ENCODE data around the gene TRAPPC2.

TRAPPC2 gene

GRCh38 chrX:13716455-13716854 lies 18.0 kb downstream of the TRAPPC2 start:
- Histone ChIP-seq H3K4me1 (ENCODE audit: insufficient read depth, low read length, poor library complexity, severe bottlenecking) (peaks cover 13% of the 10 kb centered on the region), H4K20me1 (ENCODE audit: insufficient read depth, low read length, poor library complexity, severe bottlenecking) (peaks cover 2% of the 10 kb centered on the region), H3K79me2 (ENCODE audit: insufficient read depth, low read length) (peaks cover 26% of the 10 kb centered on the region), H3K9me3 (ENCODE audit: insufficient read depth, low read depth, low read length) (no peaks in the 10 kb centered on the region), H3K36me3 (ENCODE audit: insufficient read depth, low read length) (peaks cover 68% of the 10 kb centered on the region; the same call in 1 of the 2 replicates), H3K9ac (ENCODE audit: low read depth, low read length, poor library complexity, severe bottlenecking) (no peak overlapping the region), H2AFZ (ENCODE audit: low read length) (no peak overlapping the region), H3K4me2 (ENCODE audit: low read depth, low read length, poor library complexity, severe bottlenecking) (no peak overlapping the region), H3K27me3 (ENCODE audit: insufficient read depth, low read length, poor library complexity, severe bottlenecking) (no peaks in the 10 kb centered on the region), H3K4me3 (ENCODE audit: low read length, poor library complexity, severe bottlenecking) (no peak overlapping the region), H3F3A (ENCODE audit: low read depth) (no peaks in the 10 kb centered on the region), H3K9me2 (replicated peaks; ENCODE audit: low read depth, low read length) (no peaks in the 10 kb centered on the region)
- TF ChIP-seq EZH2phosphoT487 (IDR thresholded peaks at IDR 0.05; ENCODE audit: borderline replicate concordance) (no peak), CTCF (conservative IDR thresholded peaks at IDR 0.05; ENCODE audit: low read length) (no peak)

- Histone ChIP-seq H2AFZ (ENCODE audit: low read length) (no peak overlapping the region), H3K9me2 (replicated peaks; ENCODE audit: low read depth, low read length) (no peaks in the 10 kb centered on the region), H3K9me3 (ENCODE audit: insufficient read depth, low read depth, low read length) (no peaks in the 10 kb centered on the region), H3K27me3 (ENCODE audit: insufficient read depth, low read length, poor library complexity, severe bottlenecking) (no peaks in the 10 kb centered on the region), H3K79me2 (ENCODE audit: insufficient read depth, low read length) (peaks cover 6% of the 10 kb centered on the region; the same call in 1 of the 2 replicates), H3K4me2 (ENCODE audit: low read depth, low read length, poor library complexity, severe bottlenecking) (no peak overlapping the region), H3K4me3 (ENCODE audit: low read length, poor library complexity, severe bottlenecking) (no peak overlapping the region), H3K36me3 (ENCODE audit: insufficient read depth, low read length) (peaks cover 53% of the 10 kb centered on the region; the same call in 1 of the 2 replicates), H4K20me1 (ENCODE audit: insufficient read depth, low read length, poor library complexity, severe bottlenecking) (no peaks in the 10 kb centered on the region), H3K4me1 (ENCODE audit: insufficient read depth, low read length, poor library complexity, severe bottlenecking) (no peaks in the 10 kb centered on the region), H3K9ac (ENCODE audit: low read depth, low read length, poor library complexity, severe bottlenecking) (no peak overlapping the region), H3F3A (ENCODE audit: low read depth) (no peaks in the 10 kb centered on the region)
- no peak for TF ChIP-seq EZH2phosphoT487 (IDR thresholded peaks at IDR 0.05; ENCODE audit: borderline replicate concordance)
Measured at GRCh38 chrX:13711141-13711540, 23.3 kb downstream of the TRAPPC2 start.

GRCh38 chrX:13703589-13703988 lies 30.8 kb downstream of the TRAPPC2 start:
- H3K4me2 ChIP-seq (ENCODE audit: low read depth, low read length, poor library complexity, severe bottlenecking): no peak overlapping the region
- H3K9me2 ChIP-seq (replicated peaks; ENCODE audit: low read depth, low read length): no peaks in the 10 kb centered on the region

More at GRCh38 chrX:13703589-13703988, 30.8 kb downstream of the TRAPPC2 start:
- Histone ChIP-seq H2AFZ (ENCODE audit: low read length) (no peak overlapping the region), H3K9me3 (ENCODE audit: insufficient read depth, low read depth, low read length) (no peaks in the 10 kb centered on the region), H3K79me2 (ENCODE audit: insufficient read depth, low read length) (peaks cover 54% of the 10 kb centered on the region), H3K36me3 (ENCODE audit: insufficient read depth, low read length) (peaks cover 10% of the 10 kb centered on the region; the same call in 1 of the 2 replicates), H3K9ac (ENCODE audit: low read depth, low read length, poor library complexity, severe bottlenecking) (no peak overlapping the region), H3K27me3 (ENCODE audit: insufficient read depth, low read length, poor library complexity, severe bottlenecking) (no peaks in the 10 kb centered on the region), H4K20me1 (ENCODE audit: insufficient read depth, low read length, poor library complexity, severe bottlenecking) (peaks cover 15% of the 10 kb centered on the region), H3K4me3 (ENCODE audit: low read length, poor library complexity, severe bottlenecking) (no peak overlapping the region), H3K4me1 (ENCODE audit: insufficient read depth, low read length, poor library complexity, severe bottlenecking) (peaks cover 8% of the 10 kb centered on the region), H3F3A (ENCODE audit: low read depth) (no peaks in the 10 kb centered on the region)
- TF ChIP-seq EZH2phosphoT487 (IDR thresholded peaks at IDR 0.05; ENCODE audit: borderline replicate concordance): no peak
- no peak for TF ChIP-seq CTCF (conservative IDR thresholded peaks at IDR 0.05; ENCODE audit: low read length)
